Peyer's patch (tissue), 4 donors: ENCODE results near the gene KLF4. TPM values are rescaled to one million over a fixed set of nuclear protein-coding genes. Genes with fewer than 3 reads are reported as not detected.
A peak's percentile ranks its signal among the peaks of the same experiment; 100 is the strongest.

Source experiments
- DNase-seq, 3 donors: peaks; one replicate each; pipeline ENCODE4 v3.0.0-alpha.2; 2017 to 2019
- H3K27ac ChIP-seq, 4 donors: fragments of 200-600 bp; sonication (generic); one replicate each; pipeline ENCODE4 v1.5.1; 2016 to 2019
- H3K27me3 ChIP-seq, 2 donors: fragments of 200-600 bp; sonication (generic); one replicate each; pipeline ENCODE4 v1.5.1; 2019
- H3K36me3 ChIP-seq, 3 donors: fragments of 200-600 bp; sonication (generic); one replicate each; pipeline ENCODE4 v1.5.1; 2016 to 2019
- H3K4me1 ChIP-seq, 4 donors: fragments of 200-600 bp; sonication (generic); one replicate each; pipeline ENCODE4 v1.5.1; 2016 to 2019
- H3K4me3 ChIP-seq, 4 donors: fragments of 200-600 bp; sonication (generic); 1 replicate in 3 of 4; 2 replicates in 1 of 4; pipeline ENCODE4 v1.5.1; 2016 to 2019; ENCODE audit warnings: mild to moderate bottlenecking in 1 of 4
- H3K9me3 ChIP-seq, 4 donors: fragments of 200-600 bp; sonication (generic); one replicate each; pipeline ENCODE4 v1.5.1; 2016 to 2019; ENCODE audit warnings: mild to moderate bottlenecking in 1 of 4
- POLR2A ChIP-seq, 2 donors: fragments of 450-650 bp; IDR thresholded peaks; one replicate each; pipeline ENCODE4 v1.5.1; 2017; ENCODE audit warnings: antibody characterized with exemption in 2 of 2, mild to moderate bottlenecking in 2 of 2, moderate library complexity in 2 of 2
- total RNA-seq, 4 donors: library from RNA; depleted of rRNA; stranded (reverse); fragments of >200 nt; gene quantifications; one replicate each; pipeline ENCODE4 v1.1.0, GENCODE V29; 2016
- TF ChIP-seq, protein P1 (sequence below), 6 experiments: fragments of 450-650 bp in 4 of 6; fragments of 200-600 bp in 2 of 6; sonication (generic) in 1 of 6; IDR thresholded peaks; one replicate each; pipeline ENCODE4 v1.5.1; 2017 to 2019; ENCODE audit warnings: antibody characterized with exemption in 6 of 6, mild to moderate bottlenecking in 3 of 6, moderate library complexity in 1 of 6

KLF4 gene
- total RNA-seq, 4 donors from 2014 or later: 83.3 to 197 (median 165) TPM

DNA sequence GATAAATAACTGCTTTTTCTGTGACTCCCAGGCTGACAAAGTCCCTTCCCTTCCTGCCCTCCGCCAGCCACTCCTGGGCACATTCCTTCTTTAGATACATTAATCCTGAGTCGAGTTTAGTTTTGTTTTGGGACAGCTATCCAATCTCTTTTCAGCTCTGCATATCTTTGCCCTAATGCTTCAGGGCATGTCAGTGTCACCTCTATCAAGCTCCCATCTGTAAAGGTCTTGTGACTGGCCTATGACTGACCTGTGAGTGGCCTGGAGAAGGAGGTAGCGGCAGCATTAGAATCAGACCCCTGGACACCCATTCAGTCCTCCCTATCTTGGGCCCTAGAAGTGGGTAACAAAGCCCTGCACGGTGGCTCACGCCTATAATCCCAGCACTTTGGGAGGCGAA, 34.0 kb upstream of the KLF4 start:
- Histone ChIP-seq H3K27me3 (no peaks in the 10 kb centered on the region), H3K4me3 (no peak overlapping the region), H3K27ac (no peak overlapping the region), H3K4me1 (no peaks in the 10 kb centered on the region), H3K36me3 (no peaks in the 10 kb centered on the region), H3K9me3 (no peaks in the 10 kb centered on the region)
- TF ChIP-seq, protein P1, sequence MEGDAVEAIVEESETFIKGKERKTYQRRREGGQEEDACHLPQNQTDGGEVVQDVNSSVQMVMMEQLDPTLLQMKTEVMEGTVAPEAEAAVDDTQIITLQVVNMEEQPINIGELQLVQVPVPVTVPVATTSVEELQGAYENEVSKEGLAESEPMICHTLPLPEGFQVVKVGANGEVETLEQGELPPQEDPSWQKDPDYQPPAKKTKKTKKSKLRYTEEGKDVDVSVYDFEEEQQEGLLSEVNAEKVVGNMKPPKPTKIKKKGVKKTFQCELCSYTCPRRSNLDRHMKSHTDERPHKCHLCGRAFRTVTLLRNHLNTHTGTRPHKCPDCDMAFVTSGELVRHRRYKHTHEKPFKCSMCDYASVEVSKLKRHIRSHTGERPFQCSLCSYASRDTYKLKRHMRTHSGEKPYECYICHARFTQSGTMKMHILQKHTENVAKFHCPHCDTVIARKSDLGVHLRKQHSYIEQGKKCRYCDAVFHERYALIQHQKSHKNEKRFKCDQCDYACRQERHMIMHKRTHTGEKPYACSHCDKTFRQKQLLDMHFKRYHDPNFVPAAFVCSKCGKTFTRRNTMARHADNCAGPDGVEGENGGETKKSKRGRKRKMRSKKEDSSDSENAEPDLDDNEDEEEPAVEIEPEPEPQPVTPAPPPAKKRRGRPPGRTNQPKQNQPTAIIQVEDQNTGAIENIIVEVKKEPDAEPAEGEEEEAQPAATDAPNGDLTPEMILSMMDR (IDR thresholded peaks at IDR 0.05): no peak
- TF ChIP-seq POLR2A (IDR thresholded peaks at IDR 0.05): no peak
- no peak for DNase-seq

- DNase-seq: no peak
- H3K4me1 ChIP-seq: no peaks in the 10 kb centered on the region
- no peak overlapping the region for H3K27ac ChIP-seq
- no peak overlapping the region for H3K4me3 ChIP-seq
- H3K9me3 ChIP-seq: no peaks in the 10 kb centered on the region
- no peak for TF ChIP-seq POLR2A (IDR thresholded peaks at IDR 0.05)
- TF ChIP-seq, protein P1 (IDR thresholded peaks at IDR 0.05): no peak
- no peaks in the 10 kb centered on the region for H3K27me3 ChIP-seq
- no peaks in the 10 kb centered on the region for H3K36me3 ChIP-seq
These were observed 30.6 kb upstream of the KLF4 start for GRCh38 chr9:107520186-107520585.

DNA sequence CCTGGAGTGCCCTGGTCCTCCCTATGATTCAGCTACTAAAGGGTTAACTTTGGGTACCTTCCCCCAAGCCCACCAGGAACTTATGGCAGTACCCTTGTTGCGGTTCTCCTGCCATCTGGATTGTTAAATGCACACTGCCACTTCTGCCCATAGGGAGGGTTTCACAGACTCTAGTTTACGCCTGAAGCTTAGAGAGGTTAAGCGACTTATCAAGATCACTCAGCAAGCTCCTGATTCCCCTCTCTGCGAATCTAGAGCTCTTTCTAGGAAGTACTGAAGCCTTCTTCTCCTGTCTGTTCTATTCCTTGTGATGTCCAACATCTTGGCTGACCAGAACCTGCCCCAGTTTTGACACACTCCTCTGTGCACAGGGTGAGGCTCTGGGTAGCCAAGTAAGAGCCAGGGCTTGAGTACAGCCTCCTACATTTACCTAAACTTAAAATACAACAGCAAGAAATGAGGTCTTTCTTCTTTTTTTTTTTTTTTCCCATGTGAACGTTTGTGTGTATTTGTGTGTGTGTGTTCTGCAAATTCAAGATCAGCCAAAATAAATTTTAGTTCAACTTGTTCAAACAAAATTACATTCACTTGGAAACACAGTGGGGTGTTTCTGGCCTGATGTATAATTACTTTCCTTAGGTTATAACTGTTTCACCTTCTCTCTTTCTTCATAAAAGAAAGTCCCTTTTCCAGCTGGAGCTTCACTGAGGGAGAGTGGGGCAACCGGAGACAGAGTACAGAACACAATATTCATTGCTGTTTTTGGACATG, 28.7 kb upstream of the KLF4 start:
- H3K27ac ChIP-seq: no peak overlapping the region
- TF ChIP-seq, protein P1 (IDR thresholded peaks at IDR 0.05): no peak
- TF ChIP-seq POLR2A (IDR thresholded peaks at IDR 0.05): no peak
- DNase-seq: peak in 1 of 3 donors; percentile 8

GRCh38 chr9:107513464-107514100, 24.0 kb upstream of the KLF4 start:
- H3K4me1 ChIP-seq: no peaks in the 10 kb centered on the region
- no peak for TF ChIP-seq POLR2A (IDR thresholded peaks at IDR 0.05)
- TF ChIP-seq, protein P1 (IDR thresholded peaks at IDR 0.05): no peak
- H3K4me3 ChIP-seq: no peak overlapping the region
- H3K9me3 ChIP-seq: no peaks in the 10 kb centered on the region
- no peaks in the 10 kb centered on the region for H3K27me3 ChIP-seq
- no peaks in the 10 kb centered on the region for H3K36me3 ChIP-seq
- DNase-seq: no peak
- H3K27ac ChIP-seq: no peak overlapping the region

More for the DNA sequence above, 28.7 kb upstream of the KLF4 start:
- Histone ChIP-seq H3K9me3 (no peaks in the 10 kb centered on the region), H3K4me1 (no peaks in the 10 kb centered on the region), H3K4me3 (no peak overlapping the region), H3K27me3 (no peaks in the 10 kb centered on the region), H3K36me3 (no peaks in the 10 kb centered on the region)

- Histone ChIP-seq H3K4me3 (no peak overlapping the region), H3K9me3 (no peaks in the 10 kb centered on the region), H3K27ac (peak overlapping the region in 2 of 4 donors; percentile 16 to 59)
These were observed 15.3 kb upstream of the KLF4 start for GRCh38 chr9:107504585-107505455.

More at GRCh38 chr9:107504585-107505455, 15.3 kb upstream of the KLF4 start:
- peak in 1 of 3 donors; percentile 58 for DNase-seq
- Histone ChIP-seq H3K36me3 (no peaks in the 10 kb centered on the region), H3K4me1 (no peaks in the 10 kb centered on the region), H3K27me3 (no peaks in the 10 kb centered on the region)
- no peak for TF ChIP-seq POLR2A (IDR thresholded peaks at IDR 0.05)
- TF ChIP-seq, protein P1 (IDR thresholded peaks at IDR 0.05): no peak
